Vagina (tissue), 2 donors: ENCODE measurements around the gene SURF6.

Experiments
- CTCF ChIP-seq, 3 experiments: fragments of 450-650 bp in 2 of 3; fragments of 200-600 bp in 1 of 3; sonication (generic) in 1 of 3; IDR thresholded peaks; one replicate each; pipeline ENCODE4 v1.5.1; 2017 to 2019; ENCODE audit warnings: antibody characterized with exemption in 3 of 3, mild to moderate bottlenecking in 2 of 3, moderate library complexity in 2 of 3
- POLR2AphosphoS5 ChIP-seq, 2 donors: sonication (generic); formaldehyde crosslinking; IDR thresholded peaks; one replicate each; pipeline ENCODE4 v1.9.0; 2017; ENCODE audit warnings: antibody characterized with exemption in 2 of 2, mild to moderate bottlenecking in 2 of 2, low read depth in 1 of 2; ENCODE audit not compliant: insufficient read depth in 1 of 2

DNA sequence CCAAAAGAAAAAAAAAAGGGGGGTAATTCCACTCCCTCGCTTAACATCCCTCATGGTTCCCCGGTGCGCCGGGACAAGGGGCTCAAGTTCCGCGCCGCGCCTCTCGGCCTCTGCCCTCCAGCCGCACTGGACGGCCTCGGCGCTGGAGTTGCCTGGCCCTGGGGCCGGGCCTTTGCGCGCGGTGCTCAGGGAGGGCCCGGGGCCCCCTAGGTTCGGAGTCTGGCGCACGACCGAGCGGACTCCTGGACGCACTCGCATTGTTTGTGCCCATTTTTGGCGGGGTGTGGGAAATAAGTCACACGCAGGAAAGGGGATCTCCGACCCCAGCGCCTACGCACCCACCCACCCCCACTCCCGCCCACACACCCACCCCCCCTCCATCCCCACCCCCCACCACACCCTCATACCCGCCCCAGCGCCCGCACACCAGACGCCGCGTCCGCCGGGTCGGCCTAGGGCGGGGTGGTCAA lies 11.6 kb upstream of the SURF6 start:
- TF ChIP-seq CTCF (IDR thresholded peaks at IDR 0.05) (no peak), POLR2AphosphoS5 (IDR thresholded peaks at IDR 0.05; ENCODE audit: insufficient read depth in 1 of 2, low read depth in 1 of 2) (no peak)
